ENCODE data around the gene MDGA2. TPM values are rescaled to one million over a fixed set of nuclear protein-coding genes. Genes with fewer than 3 reads are reported as not detected.

The MDGA2 gene
- total RNA-seq, 1 experiment from 2014 or later: not detected

- DNase-seq (ENCODE audit: low read depth): no peak
Measured at GRCh38 chr14:47526591-47527244, 148.7 kb downstream of the MDGA2 start.

GRCh38 chr14:47524524-47524923, 150.9 kb downstream of the MDGA2 start:
- DNase-seq (ENCODE audit: low read depth): no peak
- in situ Hi-C loops (cut with HindIII; ENCODE audit: low pct_unique_long_range_greater_than_20kb, low sequenced_read_pairs): no loop called here

More at GRCh38 chr14:47526591-47527244, 148.7 kb downstream of the MDGA2 start:
- in situ Hi-C loops (cut with HindIII; ENCODE audit: low pct_unique_long_range_greater_than_20kb, low sequenced_read_pairs): no loop called here

GRCh38 chr14:47520382-47520781, 155.0 kb downstream of the MDGA2 start:
- in situ Hi-C loops (cut with HindIII; ENCODE audit: low pct_unique_long_range_greater_than_20kb, low sequenced_read_pairs): no loop called here
- DNase-seq (ENCODE audit: low read depth): no peak

DNA sequence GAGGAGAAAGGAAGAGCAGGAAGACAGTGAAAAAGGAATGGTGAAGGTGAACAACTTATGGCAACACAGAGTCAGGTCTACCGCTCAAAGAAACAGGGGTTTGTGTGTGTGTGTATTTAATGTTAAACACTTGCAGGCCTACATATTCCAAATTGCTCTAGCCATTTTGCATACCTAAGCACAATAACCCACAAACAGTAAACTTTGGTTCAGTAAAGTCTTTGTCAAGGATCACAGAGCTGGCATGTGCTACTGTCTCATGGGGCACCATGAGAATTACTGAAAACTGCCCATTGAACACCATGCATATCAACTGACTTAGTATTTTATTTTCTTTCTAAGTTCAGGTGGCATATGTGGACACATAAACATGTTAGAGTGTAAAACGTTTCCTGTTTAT, 163.6 kb downstream of the MDGA2 start:
- no peak for DNase-seq (ENCODE audit: low read depth)
- in situ Hi-C loops (cut with HindIII; ENCODE audit: low pct_unique_long_range_greater_than_20kb, low sequenced_read_pairs): no loop called here

- in situ Hi-C loops (cut with HindIII; ENCODE audit: low pct_unique_long_range_greater_than_20kb, low sequenced_read_pairs): no loop called here
Measured at GRCh38 chr14:47509957-47510356, 165.4 kb downstream of the MDGA2 start.

DNA sequence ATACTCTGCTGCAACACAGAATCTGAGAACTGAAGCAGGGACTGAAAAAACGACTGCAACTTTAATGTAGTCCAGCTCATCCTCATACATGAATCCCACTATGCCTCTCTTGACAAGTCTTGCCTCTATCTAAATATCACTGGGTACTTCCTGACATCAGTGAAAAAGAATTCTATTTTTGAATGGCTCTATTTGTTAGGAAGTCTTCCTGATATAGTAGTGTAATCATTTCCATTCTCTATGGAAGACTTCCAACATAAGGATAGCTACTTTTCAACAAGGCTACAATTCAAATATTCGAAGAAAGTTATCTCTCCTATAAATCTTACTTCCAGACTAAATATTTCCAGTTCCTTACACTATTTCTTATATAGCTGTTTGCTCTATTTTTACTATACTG, 167.5 kb downstream of the MDGA2 start:
- in situ Hi-C loops (cut with HindIII; ENCODE audit: low pct_unique_long_range_greater_than_20kb, low sequenced_read_pairs): no loop called here

More at GRCh38 chr14:47509957-47510356, 165.4 kb downstream of the MDGA2 start:
- DNase-seq (ENCODE audit: low read depth): no peak

GRCh38 chr14:47500369-47500768, 175.0 kb downstream of the MDGA2 start:
- in situ Hi-C loops (cut with HindIII; ENCODE audit: low pct_unique_long_range_greater_than_20kb, low sequenced_read_pairs): no loop called here
- no peak for DNase-seq (ENCODE audit: low read depth)

More for the DNA sequence above, 167.5 kb downstream of the MDGA2 start:
- no peak for DNase-seq (ENCODE audit: low read depth)

DNA sequence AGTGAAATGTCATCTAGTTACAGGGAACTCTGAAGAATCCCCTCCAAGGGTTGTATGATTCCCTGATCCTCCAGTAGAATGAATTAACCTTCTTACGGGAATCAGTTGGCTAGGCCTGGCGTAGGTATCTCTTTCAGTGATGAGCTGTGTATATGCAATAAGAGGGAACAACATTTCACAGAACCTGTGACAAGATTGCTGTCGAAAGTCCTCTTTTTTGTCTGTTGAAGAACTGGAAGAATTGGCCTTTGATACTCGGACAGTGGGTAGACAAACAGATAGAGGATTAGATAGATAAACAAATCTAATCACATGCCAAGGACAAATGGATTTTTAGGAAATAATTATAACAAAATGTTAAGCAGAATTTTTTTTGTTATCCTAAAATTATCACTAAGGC, 184.6 kb downstream of the MDGA2 start:
- in situ Hi-C loops (cut with HindIII; ENCODE audit: low pct_unique_long_range_greater_than_20kb, low sequenced_read_pairs): no loop called here
- DNase-seq (ENCODE audit: low read depth): no peak

DNA sequence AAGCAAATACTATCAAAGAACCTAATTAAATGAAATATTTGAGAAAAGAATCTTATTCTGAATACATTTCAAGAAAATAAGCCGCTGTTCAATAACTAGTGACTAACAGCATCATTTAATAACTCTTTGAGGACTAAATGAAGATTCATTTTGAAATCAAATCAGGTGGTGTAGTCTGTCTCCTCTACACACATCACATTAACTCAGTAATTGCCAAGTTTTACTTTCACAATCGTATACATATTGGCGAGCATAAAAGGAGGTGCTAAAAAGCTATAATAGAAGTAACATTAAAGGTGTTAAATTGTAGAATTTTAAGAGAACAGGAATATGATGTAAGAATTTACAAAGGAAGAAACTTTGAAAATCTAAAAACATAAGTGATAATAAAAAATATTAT, 185.1 kb downstream of the MDGA2 start:
- in situ Hi-C loops (cut with HindIII; ENCODE audit: low pct_unique_long_range_greater_than_20kb, low sequenced_read_pairs): no loop called here

DNA sequence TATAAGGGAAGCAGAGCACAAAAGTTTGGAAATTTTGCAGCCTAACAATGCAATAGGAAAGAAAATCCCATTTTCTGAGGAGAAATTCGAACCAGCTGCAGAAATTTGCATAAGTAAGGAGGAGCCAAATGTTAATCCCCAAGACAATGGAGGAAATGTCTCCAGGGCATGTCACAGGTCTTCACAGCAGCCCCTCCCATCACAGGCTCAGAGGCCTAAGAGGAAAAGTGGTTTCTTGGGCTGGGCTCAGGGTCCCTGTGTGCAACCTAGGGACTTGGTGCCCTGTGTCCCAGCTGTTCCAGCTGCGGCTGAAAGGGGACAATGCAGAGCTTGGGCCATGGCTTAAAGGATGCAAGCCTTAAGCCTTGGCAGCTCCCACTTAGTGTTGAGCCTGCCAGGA, 190.0 kb downstream of the MDGA2 start:
- in situ Hi-C loops (cut with HindIII; ENCODE audit: low pct_unique_long_range_greater_than_20kb, low sequenced_read_pairs): no loop called here

More for the DNA sequence above, 185.1 kb downstream of the MDGA2 start:
- DNase-seq (ENCODE audit: low read depth): no peak

DNA sequence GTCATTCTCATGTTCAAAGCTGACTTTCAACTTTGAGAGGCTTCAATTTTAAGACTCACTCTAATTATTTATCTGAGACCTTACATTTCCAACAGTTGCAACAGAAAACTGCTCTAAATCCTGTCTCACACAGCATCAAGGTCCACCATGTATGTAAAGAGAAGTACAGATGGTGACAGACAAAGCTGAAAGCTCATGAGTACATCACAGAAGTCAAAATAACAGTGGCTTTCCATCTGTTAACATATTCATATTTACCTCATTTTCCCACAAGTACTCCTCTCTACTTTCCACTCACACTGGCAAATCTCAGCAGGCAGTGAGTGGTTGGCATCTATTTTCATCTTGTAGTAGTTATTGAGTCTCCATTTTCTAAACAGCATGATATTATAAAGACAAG, 192.0 kb downstream of the MDGA2 start:
- in situ Hi-C loops (cut with HindIII; ENCODE audit: low pct_unique_long_range_greater_than_20kb, low sequenced_read_pairs): no loop called here
- DNase-seq (ENCODE audit: low read depth): no peak

More for the DNA sequence above, 190.0 kb downstream of the MDGA2 start:
- no peak for DNase-seq (ENCODE audit: low read depth)

DNA sequence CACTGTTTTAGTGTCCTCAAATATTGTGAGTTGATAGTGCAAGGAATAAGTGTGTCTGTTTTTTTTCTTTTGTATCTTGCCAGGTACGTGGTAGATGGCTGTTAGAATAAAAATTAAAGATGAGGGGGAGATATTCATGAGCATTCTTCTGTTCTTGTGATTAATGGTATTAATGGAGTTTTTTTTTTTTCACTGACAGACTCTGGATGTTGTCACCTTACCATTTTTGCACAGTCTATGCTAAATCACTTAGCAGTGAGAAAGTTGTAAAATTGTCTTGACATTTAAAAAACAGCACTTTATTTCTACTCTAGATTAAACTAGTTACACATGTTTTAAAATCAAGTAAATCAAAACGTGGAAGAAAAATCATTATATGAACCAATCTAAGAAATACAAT, 204.3 kb downstream of the MDGA2 start:
- DNase-seq (ENCODE audit: low read depth): no peak
- in situ Hi-C loops (cut with HindIII; ENCODE audit: low pct_unique_long_range_greater_than_20kb, low sequenced_read_pairs): no loop called here

- no peak for DNase-seq (ENCODE audit: low read depth)
- in situ Hi-C loops (cut with HindIII; ENCODE audit: low pct_unique_long_range_greater_than_20kb, low sequenced_read_pairs): no loop called here
Measured at GRCh38 chr14:47466916-47467315, 208.5 kb downstream of the MDGA2 start.

- DNase-seq (ENCODE audit: low read depth): no peak
- in situ Hi-C loops (cut with HindIII; ENCODE audit: low pct_unique_long_range_greater_than_20kb, low sequenced_read_pairs): no loop called here
Measured at GRCh38 chr14:47454025-47454424, 221.4 kb downstream of the MDGA2 start.

DNA sequence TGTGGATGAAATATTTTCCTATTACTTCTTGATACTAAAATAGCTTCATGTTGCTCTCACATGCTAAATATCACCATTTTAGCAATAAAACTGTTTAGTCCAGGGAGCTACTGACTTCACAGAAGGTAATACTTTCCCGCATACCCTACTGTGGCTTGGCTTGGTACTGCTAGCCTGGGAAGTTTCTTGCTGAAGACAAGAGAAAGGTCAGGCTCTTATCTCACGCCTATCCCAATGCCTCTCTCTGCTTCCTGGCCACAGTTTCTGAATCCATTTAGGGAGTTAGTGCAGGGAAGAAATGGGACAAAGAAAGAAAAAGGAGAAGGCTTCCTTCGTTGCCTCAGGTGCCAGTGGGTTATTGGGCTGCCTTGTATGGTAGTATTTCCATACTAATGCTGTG, 228.3 kb downstream of the MDGA2 start:
- DNase-seq (ENCODE audit: low read depth): no peak
- in situ Hi-C loops (cut with HindIII; ENCODE audit: low pct_unique_long_range_greater_than_20kb, low sequenced_read_pairs): no loop called here

GRCh38 chr14:47442211-47442610, 233.2 kb downstream of the MDGA2 start:
- in situ Hi-C loops (cut with HindIII; ENCODE audit: low pct_unique_long_range_greater_than_20kb, low sequenced_read_pairs): no loop called here
- DNase-seq (ENCODE audit: low read depth): peak; percentile 71

DNA sequence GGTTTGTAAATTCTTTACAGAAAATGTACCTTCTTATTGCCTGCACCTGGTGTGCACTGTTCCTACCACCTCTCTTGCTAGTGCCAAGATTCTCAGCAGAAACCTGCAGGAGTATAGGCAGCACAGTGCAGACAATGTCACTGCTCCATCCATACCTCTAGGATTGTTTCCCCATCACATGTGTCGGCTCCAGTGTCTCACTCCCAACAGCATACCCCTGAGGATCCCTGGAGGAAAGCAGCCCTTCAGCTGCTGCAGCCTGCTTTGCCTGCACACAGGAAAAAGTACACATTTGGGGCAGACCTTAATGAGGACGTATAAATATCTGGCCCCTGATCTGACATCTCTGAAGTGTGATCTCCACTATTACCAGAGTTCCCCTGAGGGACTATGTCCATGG, 235.5 kb downstream of the MDGA2 start:
- in situ Hi-C loops (cut with HindIII; ENCODE audit: low pct_unique_long_range_greater_than_20kb, low sequenced_read_pairs): no loop called here
- no peak for DNase-seq (ENCODE audit: low read depth)

DNA sequence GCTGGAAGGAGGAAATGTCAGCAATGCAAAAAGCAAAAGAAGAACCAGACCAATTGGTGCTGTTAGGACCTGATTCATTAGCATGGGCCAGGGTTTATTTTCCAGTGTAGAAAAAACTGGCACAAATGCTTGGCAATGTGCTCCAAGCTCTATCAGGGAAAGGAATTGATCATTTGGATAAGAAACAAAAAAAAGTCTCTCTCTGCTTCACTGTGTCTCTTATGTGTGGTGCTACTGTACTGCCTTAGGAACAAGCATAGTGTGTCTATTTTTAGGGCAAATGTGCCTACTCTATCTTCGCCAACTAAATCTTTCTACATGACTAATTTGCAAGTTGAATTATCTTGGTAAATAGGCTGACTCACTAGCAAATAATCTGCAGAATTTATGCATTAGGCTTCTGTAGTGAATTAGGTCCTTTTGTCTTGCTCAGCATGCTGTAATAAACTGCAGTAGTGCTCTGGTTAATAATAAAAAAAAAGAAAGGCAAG, 236.7 kb downstream of the MDGA2 start:
- in situ Hi-C loops (cut with HindIII; ENCODE audit: low pct_unique_long_range_greater_than_20kb, low sequenced_read_pairs): no loop called here
- DNase-seq (ENCODE audit: low read depth): peak; percentile 74

DNA sequence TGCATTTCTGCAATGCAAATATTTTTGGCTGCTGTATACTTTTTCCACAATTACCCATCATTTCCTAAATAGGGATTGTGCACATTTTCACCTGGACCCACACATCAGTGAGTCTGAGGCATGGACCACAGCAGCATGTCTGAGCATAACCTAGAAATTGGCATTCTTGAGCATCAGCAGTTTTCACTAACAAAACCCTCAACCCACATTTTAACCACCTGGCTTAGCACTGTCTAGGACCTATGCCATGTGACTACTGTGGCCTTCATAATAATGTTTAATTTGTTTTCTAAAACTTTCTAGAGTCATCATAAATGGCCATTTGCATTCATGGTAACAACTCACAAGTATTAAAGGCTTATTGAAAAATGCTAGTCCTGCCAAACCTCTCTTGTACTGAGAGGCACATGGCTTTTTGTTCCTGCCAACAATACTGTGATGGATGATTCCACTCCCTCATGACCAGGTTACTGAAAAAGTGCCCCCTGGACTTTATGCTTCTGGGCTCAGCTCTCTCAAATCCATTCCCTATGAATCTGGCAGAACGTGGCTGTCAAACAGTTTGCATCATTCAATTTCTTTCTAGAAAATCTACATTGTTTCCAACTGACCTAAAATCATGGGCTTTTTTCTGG, 240.0 kb downstream of the MDGA2 start:
- no peak for DNase-seq (ENCODE audit: low read depth)
- in situ Hi-C loops (cut with HindIII; ENCODE audit: low pct_unique_long_range_greater_than_20kb, low sequenced_read_pairs): no loop called here

DNA sequence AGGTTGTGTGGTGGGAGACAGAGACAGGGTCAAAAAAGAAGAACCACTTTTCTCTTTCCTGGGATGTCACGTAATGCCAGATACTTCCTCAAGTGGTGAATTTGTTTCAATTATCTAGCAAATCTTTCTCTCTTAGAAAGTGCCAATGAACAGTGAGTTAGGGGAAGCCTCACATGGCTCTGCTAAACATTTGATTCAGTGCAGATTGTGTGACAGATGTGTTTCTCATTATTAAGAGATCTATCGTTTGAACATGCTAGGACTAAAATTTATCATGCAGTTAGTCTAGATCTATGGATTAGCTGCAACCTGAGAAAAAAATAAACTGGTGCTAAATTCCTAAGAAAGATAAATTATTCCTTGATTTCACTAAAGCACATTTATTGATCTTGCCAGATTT, 247.8 kb downstream of the MDGA2 start:
- in situ Hi-C loops (cut with HindIII; ENCODE audit: low pct_unique_long_range_greater_than_20kb, low sequenced_read_pairs): no loop called here
- no peak for DNase-seq (ENCODE audit: low read depth)

All from Caki2 (cell line).